Activated CD4-positive, CD25-positive, alpha-beta regulatory T cell (primary cell): ENCODE data around the gene RSPH3.
"Not testable (repeated sequence)": the region's sequence is repeated elsewhere in the genome, so short reads cannot be mapped to it uniquely, and the experiment has no call there.

Source experiments
- DNase-seq, 4 experiments: peaks; one replicate each; lab custom pipeline; 2025; lab: John Stamatoyannopoulos, UW

RSPH3 gene

DNA sequence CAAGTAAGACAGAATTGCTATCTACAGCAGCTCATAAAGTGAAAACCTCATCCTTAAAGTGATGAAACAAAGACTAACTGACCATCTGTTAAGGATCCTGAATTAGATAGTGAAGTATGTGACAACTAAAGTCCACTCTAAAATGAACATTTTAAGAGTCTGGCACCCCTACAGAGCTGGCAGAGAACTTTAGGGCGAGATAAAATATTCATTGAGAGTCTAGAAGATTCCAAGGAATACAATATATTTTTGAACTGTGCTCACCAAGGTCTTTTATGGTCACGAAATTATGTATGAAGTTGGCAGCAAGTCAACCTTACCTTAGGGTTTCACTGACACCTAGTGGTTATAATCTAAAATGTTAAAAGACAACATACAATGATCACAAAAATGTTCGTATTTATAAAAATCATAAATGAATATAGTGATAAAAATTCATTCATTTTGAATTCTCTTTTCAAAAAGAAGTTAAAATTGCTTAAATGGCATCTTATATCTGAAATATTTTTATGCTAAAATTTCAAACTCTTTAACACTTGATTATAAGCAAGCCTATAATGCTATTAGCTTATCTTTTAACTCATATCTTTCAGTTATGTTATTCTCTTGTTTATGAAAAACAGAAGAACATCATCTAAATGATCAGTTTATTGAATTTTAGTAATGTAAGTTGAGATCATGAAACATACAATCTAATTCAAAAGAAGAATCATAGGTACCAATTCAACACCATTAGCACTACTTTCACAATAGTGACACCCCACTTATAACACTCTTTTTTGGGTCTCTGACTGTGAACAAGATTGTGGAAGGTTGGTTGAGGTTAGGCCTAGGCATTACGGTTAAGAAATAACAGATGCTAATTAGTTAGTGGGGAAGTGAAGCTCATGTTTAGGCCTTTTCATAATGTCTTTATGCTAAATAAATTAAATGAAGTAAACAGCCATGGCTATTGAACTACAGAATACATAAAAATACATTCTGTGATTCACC lies 27.5 kb downstream of the RSPH3 start:
- no peak for DNase-seq

DNA sequence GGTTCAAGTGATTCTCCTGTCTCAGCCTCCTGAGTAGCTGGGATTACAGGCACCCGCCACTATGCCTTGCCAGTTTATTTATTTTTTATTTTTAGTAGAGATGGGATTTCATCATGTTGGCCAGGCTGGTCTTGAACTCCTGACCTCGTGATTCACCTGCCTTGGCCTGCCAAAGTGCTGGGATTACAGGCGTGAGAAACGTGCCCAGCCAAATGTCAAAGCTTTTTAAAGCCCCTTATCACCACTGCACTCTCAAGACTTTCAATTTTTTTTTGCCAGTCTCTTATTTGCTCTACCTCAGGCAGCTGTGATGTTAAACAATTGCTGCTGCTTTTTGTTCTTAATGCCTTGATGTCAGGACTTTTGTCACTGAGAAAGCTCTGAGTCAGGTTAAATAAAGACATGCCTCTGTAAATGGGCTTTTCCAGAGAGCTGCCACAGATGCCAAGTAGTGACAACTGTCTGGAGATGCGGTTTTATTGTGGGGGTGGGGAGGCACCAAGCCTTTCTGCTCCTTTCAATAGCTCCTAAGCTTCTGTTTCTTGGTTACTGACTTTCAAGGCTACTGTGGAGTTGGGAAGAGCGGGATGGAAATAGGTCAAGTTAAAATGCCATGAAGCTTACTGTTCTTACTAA lies 29.2 kb downstream of the RSPH3 start:
- DNase-seq: no peak

DNA sequence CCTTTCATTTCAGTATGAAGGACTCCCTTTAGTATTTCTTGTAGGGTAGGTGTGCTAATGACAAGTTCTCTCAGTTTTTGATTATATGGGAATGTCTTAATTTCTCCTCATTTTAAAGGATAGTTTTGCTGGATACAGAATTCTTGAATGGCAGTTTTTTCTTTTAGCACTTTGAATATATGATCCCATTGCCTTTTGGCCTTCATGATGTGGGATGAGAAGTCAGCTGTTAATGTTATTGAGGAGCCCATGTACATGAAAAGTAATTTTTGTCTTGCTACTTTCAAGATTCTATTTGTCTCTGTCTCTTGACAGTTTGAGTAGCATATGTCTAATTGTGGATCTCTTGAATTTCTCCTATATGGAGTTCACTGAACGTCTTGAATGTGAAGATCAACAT lies 30.9 kb downstream of the RSPH3 start:
- DNase-seq: no peak

DNA sequence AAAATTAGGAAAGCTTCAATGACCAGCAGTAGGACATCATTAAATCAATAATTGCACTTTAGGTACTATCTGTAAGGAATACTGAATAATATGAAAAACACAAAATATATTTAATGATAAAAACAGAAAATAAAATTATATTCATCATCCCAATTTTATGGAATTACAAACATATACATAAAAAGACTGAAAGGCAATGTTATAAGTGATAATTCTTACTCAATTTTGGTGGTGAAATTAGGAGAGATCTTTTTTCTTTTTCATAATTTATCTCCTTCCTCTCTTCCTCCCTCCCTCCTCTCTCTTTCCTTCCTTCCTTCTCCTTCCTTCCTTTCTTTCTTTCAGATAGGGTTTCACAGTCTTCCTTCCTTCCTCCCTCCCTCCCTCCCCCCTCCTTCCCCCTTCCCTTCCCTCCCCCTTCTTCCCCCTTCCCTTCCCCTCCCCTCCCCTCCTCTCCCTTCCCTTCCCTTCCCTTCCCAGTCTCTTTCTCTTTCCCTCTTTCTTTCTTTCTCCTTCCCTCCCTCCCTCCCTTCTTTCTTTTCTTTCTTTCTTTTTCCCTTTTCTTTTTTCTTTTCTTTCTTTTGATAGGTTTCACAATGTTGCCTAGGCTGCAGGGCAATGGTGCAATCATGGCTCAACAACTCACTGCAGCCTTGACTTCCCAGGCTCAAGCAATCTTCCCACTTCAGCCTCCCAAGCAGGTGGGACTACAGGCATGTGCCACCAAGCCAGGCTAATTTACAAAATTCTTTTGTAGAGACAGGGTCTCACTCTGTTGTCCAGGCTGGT lies 36.8 kb downstream of the RSPH3 start:
- DNase-seq: no peak

DNA sequence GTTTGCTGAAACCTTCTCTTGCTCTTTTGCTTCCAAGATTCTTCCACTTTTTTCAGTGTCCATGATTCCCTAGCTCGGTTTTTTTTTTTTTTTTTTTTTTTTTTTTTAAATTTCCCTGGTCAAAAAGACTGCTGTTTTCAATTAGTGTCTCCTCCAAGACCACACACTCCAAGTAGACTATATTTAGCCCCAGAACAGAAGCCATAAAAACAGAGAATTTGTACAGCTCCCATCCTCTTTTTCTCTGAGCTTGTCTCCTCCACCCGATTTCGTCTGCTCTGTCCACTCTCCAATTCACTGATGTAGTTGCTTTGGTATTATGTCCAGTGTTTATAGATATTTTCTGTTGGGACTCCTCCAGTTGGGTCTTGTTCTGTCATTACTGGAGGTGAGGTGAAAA lies 37.6 kb downstream of the RSPH3 start:
- no peak for DNase-seq

DNA sequence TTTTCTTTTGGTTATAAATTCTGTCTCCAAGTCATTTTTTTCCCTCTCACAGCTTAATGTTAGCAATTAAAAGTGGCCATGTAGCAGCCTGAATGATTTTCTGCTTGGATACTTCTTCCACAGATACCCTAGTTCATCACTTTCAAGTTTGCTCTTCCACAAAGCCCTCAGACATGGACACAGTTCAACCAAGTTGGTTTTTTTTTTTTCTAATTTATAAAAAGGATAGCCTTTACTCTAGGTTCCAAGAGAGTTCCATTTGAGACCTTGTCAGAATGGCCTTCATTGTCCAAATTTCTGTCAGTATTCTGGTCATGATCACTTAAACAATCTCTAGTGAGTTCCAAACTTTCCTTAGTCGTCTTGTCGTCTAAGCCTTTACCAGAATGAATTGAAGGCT lies 40.0 kb downstream of the RSPH3 start:
- no peak for DNase-seq

DNA sequence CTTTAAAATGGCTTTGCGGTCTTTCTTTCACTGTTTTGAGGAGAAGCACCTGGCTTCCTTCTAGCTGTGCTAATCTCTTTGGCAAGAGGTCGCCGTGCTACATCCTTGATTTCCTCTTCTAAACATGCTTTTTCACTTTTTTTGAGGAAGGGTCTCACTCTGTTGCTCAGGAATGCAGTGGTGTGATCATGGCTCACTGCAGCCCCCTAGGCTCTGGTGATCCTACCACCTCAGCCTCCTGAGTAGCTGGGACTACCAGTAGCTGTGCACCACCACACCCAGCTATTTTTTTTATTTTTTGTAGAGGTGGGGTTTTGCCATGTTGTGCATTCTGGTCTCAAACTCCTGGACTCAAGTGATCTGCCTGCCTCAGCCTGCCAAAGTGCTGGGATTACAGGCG lies 40.5 kb downstream of the RSPH3 start:
- no peak for DNase-seq

DNA sequence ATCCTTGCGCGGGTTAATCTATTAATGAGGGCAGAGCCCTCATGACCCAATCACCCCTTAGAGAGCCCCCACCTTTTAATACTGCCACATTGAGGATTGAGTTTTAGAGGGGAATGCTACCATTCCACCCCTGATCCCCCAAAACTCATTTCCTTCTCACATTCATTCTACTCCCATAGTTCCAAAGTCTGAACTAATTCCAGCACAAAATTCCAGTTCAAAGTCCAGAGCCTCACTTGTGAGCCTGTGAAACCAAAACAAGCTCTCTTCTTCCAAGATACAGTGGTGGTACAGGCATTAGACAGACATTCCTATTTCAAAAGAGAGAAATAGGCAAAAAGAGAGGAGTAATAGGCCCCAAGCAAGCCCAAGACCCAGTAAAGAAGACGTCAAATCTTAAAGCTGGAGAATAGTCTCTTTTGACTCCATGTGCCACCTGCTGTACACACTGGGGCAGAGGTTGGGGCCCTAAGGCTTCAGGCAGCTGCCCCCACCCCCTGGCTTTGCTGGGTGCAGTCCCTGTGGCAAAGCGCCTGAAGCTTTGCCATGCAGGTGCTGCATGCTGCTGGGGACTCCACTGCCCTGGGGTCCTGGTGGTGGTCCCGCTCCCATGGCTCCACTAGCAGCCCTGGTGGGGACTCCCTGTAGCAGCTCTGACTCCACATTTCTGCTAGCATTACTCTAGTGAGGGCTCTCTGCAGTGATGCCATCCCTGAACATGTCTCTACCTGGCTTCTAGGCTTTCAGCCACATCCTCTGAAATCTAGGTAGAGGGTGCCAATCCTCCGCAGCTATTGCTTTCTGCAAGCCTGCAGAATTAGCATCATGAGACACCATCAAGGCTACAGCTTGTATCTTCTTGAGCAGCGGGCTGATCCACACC lies 41.3 kb downstream of the RSPH3 start:
- no peak for DNase-seq

DNA sequence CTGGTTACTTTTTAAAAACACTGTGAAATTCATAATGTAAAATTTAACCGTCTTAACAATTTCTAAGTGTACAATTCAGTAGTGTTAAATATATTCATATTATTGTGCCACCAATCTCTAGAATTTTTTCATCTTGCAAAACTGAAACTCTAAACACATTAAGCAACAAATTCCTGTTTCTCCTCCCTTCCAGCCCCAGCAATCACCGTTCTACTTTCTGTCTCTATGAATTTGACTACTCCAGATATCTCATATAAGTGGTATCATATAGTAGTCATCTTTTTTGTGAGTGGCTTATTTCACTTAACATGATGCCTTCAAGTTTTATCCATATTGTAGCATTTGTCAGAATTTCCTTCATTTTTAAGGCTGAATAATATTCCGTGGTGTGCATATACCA lies 44.7 kb downstream of the RSPH3 start:
- no peak for DNase-seq

DNA sequence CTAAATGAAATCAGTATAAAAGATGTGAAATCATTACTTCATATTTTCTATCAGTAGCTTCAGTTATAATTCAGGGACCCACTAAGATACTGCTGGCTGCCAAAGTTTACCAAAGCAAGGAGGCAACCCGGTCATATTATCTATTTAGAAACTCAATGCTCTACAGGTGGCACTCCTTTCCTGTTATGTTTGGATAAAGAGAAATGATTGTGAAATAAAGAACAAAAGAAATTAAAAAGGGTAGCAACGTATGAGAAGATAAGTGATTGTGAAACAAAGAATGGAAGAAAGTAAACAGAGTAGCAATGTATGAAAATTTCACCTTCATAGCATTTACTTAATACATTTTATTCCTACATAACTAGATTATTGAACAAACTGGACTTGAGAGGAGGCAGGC lies 45.2 kb downstream of the RSPH3 start:
- no peak for DNase-seq

DNA sequence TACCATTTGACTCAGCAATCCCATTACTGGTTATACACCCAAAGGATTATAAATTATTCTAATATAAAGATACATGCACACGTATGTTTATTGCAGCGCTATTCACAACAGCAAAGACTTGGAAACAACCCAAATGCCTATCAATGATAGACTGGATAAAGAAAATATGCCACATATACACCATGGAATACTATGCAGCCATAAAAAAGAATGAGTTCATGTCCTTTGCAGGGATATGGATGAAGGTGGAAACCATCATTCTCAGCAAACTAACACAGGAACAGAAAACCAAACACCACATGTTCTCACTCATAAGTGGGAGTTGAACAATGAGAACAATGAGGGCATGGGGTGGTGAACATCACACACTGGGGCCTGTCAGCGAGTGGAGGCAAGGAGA lies 48.0 kb downstream of the RSPH3 start:
- DNase-seq: not testable (repeated sequence)

DNA sequence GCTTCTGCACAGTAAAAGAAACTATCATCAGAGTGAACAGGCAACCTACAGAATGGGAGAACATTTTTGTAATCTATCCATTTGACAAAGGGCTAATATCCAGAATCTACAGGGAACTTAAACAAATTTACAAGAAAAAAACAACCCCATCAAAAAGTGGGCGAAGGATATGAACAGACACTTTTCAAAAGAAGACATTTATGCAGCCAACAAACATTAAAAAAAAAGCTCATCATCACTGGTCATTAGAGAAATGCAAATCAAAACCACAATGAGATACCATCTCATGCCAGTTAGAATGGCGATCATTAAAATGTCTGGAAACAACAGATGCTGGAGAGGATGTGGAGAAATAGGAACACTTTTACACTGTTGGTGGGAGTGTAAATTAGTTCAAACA lies 48.4 kb downstream of the RSPH3 start:
- not testable (repeated sequence) for DNase-seq

DNA sequence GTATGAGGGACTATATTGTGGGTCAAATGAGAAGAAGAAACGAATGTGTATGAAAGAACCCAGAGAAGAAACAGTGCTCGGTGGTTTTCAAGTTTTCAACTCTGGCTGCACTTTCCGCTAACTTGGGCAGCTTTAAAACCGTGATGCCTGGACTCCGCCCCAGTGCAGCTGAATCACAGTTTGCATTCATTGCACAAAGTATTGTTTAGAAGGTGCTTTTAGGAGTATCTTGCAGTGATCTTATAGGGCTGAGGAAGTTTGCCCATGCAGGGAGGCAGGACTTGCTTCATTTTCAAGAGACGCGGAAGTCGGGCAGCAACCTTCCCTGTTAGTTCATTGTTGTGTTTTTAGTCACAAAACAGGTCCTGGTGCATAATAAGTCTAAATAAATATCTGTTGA lies 52.7 kb downstream of the RSPH3 start:
- no peak for DNase-seq

DNA sequence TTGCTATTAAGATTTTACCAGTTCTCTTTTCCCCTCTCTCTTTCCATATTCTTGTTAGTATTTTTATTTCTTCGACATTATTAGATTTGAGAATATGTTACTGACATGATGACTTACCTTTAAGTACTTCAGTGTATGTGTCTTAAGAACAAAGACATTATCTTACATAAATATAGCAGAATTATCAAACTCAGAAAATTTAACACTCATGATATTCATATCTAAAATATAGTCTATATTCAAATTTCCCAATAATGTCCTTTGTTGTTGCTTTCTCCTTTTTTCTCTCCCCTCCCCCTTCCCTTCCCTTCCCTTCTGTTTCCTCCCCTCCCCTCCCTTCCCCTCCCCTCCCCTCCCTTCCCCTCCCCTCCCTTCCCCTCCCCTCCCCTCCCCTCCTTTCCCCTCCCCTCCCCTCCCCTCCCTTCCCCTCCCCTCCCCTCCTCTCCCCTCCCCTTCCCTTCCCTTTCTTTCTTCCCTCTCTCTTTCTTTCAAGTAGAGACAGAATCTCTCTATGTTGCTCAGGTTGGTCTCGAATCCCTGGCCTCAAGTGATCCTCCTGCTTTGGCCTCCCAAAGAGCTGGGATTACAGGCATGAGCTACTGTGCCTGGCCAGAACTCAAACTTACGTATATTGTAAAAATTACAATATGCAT lies 56.5 kb downstream of the RSPH3 start:
- DNase-seq: no peak

DNA sequence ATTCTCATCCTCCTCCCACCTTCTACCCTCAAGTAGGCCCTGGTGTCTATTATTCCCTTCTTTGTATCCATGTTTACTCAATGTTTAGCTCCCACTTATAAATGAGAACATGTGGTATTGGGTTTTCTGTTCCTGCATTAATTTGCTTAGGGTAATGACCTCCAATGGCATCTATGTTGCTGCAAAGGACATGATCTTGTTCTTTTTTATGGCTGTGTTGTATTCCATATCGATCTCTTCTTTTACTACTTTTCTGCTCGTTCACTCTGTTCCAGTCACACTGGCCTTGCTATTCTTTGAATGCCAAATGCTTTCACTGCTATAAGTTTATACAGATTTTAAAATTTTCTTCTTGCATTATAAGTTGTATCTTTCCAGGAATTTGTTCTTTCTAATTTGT lies 57.7 kb downstream of the RSPH3 start:
- no peak for DNase-seq

DNA sequence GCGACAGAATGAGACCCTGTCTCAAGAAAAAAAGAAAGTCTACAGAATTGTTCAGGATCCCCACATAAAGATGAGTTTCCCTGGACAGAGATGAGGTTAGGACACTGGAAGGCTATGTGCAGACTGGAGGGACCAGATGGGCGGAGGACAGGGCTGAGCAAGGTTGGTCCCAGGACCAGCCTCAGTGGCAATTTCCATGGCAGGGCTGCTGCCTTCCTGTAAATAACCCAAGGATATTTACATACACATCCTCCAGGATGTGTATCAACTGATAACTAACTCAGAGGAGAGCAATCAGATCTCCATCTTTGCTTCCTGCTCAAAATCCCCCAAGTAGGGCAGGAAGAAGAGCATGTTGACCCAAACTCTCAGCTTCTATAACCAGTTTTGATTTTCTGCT lies 58.8 kb downstream of the RSPH3 start:
- DNase-seq: no peak

DNA sequence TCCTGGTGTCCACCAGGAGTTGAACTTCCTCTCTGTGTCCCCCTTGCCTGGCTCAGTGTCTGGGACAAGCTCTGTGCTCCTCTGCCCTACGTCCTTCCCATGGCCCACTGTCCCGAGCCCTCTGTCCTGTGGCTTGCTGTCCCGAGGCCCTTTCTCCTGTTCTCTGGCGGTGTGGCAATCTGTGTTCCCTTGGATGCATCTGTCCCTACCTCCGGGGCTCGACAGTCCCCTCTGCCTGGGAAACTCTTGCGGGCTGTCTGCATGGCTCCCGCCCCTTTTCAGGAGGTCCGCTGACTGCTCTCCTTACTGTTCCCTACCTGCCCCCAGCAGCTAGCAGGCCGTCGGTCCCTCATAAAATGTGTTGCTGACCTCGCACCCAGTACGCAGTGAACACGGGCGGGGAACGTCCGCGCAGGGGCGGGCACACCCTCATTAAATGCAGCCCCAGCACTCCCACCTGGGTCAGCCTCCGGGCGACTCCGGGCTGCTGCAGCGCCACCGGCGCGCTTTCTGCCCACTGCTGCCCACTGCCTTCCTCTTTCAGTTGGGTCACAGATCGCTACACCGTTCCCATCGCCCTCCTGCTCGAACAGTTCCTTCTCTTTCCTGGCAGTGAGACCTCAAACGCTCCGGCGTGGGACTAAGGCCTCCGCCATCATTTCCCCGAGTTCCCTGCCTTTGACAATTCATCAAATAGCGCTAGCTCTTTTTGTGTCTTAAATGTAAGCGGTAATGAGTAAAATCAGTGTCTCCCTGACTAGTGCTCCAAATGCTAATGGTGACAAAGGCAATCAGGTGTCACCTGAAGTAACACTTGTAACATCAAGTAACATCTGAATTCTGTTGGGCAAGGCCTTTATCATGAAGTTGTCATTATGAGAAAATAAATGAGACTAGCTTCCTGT lies 60.5 kb downstream of the RSPH3 start:
- DNase-seq: no peak

DNA sequence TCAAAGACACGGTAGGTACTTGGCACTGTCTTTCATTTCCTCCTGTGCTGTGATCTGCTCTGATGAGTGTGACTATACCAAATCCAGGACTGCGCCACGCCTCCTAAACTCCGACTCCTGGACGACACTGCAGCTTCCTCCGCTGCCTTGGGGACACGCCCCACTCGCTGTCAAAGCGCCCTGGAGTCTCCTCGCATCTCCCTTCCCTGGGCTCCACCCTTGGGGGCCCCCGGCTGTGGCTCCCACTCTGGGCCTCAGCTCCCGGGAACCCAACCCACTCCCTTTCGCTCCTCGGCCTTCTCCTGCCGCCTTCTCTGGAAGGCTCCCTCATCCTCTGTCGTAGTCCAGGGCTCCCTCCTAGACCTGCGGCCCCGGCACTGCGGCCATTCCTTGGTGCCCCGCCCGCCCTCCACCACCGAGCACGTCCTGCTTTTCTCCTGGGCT lies 61.2 kb downstream of the RSPH3 start:
- DNase-seq: no peak

DNA sequence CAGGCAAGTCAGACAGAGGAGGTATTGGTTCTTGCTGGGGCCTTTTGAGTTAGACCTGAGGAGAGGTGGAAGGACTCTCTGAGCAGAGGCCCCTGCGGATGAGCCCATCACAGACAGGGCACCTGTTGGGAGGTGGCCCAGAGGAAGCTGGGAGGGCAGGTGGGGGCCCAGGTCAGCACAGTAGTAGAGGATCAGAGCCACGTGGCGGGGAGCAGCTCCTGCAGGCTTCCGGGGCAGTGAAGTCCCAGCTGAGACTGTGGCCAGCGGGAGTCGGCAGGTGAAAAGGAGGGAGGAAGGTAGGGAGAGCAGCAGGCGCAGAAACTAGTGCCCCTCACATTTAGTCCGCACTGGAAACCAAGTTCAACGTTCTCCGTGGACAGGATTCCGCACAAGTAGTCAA lies 61.8 kb downstream of the RSPH3 start:
- no peak for DNase-seq

DNA sequence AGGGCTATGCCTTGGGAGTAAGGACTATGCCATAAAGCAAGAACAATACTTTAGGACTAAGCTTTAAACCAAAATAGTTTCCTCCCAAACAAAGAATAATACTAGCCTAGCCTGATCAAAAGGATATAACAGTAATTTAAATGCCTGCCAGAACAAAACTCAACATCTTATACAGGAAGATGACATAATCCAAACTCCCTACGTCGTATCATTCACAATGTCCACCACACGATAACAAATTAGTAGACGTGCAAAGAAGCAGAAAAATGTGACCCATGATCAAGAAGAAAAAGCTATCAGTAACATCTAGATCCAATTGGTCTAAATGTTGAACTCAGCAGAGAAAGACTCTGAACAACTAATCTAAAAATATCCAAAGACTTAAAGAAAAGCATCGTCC lies 65.8 kb downstream of the RSPH3 start:
- DNase-seq: no peak
